ENCODE measurements around the gene RBX1.

Gene RBX1

GRCh38 chr22:40975366-40975765, 24.2 kb downstream of the RBX1 start:
- ChIA-PET CTCF (no interaction called here), POLR2A (interaction anchor here (1.4 kb wide), 1 partner anchor 48 kb away, joined by 3 read pairs; no protein-coding TSS in a partner anchor)
- DNase-seq (ENCODE audit: low read depth, low spot score), result no peak
- TF ChIP-seq CTCF (IDR thresholded peaks at IDR 0.05; ENCODE audit: insufficient read depth, low read length, missing control alignments), result no peak
- no peak overlapping the region for H3K4me3 ChIP-seq (ENCODE audit: low read depth, low read length)

DNA sequence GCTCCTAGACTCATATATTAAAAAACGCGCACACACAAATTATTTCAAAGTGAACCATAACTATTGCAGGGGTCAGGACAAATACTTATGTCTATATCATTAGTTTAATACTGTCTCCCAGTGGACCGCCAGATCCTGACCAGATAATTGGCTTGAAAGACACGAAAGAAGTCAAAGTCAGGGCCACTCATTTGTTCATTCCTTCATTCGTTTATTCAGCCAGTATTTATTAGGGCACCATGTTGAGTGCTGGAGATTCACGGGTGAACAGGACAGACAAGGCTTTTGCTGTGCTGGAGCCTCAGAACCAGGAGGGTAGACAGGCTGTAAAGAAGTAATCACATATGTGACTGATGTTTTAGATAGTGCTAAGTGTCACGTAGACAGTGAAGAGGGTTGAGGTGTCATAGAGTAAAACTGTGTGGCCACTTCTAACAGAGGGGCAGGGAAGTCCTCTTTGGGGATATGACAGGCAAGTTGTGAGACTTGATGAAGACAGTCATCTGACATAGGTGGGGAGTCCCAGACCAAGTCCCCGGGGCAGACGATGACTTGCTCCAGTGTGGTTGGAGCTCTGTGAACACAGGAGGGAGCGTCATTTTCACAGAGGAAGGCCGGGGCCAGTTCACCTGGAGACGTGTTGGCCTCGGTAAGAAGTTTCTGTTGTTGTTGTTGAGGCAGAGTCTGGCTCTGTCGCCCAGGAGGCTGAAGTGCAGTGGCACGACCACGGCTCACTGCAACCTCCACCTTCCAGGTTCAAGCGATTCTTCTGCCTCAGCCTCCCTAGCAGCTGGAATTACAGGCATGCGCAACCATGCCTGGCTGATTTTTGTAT, 25.9 kb downstream of the RBX1 start:
- no peak for TF ChIP-seq CTCF (IDR thresholded peaks at IDR 0.05; ENCODE audit: insufficient read depth, low read length, missing control alignments)
- H3K4me3 ChIP-seq (ENCODE audit: low read depth, low read length), result no peak overlapping the region
- CTCF ChIA-PET, result no interaction called here
- DNase-seq (ENCODE audit: low read depth, low spot score), result no peak
- POLR2A ChIA-PET, result interaction anchor here (1.4 kb wide), 1 partner anchor 46 kb away, joined by 3 read pairs; no protein-coding TSS in a partner anchor

DNA sequence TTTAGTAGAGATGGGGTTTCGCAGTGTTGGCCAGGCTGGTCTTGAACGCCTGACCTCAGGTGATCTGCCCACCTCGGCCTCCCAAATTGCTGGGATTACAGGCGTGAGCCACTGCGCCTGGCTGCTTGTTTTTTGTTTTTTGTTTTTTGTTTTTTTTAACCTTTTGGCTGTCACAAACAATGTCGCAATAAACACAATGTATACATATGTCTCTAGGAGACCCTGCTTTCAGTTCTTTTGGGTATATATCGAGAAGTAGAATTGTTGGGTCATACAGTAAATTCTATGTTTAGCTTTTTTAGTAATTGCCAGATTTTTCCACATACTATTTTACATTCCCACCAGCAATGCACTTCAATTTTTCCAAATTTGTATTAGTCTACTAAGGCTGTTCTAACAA, 28.0 kb downstream of the RBX1 start:
- POLR2A ChIA-PET, result no interaction called here

GRCh38 chr22:40979871-40980270, 28.7 kb downstream of the RBX1 start:
- DNase-seq (ENCODE audit: low read depth, low spot score), result no peak
- TF ChIP-seq CTCF (IDR thresholded peaks at IDR 0.05; ENCODE audit: insufficient read depth, low read length, missing control alignments), result no peak
- POLR2A ChIA-PET, result no interaction called here
- CTCF ChIA-PET, result no interaction called here
- H3K4me3 ChIP-seq (ENCODE audit: low read depth, low read length), result no peak overlapping the region

More for the DNA sequence above, 28.0 kb downstream of the RBX1 start:
- no peak for DNase-seq (ENCODE audit: low read depth, low spot score)
- no peak for TF ChIP-seq CTCF (IDR thresholded peaks at IDR 0.05; ENCODE audit: insufficient read depth, low read length, missing control alignments)
- no peak overlapping the region for H3K4me3 ChIP-seq (ENCODE audit: low read depth, low read length)
- CTCF ChIA-PET, result no interaction called here

DNA sequence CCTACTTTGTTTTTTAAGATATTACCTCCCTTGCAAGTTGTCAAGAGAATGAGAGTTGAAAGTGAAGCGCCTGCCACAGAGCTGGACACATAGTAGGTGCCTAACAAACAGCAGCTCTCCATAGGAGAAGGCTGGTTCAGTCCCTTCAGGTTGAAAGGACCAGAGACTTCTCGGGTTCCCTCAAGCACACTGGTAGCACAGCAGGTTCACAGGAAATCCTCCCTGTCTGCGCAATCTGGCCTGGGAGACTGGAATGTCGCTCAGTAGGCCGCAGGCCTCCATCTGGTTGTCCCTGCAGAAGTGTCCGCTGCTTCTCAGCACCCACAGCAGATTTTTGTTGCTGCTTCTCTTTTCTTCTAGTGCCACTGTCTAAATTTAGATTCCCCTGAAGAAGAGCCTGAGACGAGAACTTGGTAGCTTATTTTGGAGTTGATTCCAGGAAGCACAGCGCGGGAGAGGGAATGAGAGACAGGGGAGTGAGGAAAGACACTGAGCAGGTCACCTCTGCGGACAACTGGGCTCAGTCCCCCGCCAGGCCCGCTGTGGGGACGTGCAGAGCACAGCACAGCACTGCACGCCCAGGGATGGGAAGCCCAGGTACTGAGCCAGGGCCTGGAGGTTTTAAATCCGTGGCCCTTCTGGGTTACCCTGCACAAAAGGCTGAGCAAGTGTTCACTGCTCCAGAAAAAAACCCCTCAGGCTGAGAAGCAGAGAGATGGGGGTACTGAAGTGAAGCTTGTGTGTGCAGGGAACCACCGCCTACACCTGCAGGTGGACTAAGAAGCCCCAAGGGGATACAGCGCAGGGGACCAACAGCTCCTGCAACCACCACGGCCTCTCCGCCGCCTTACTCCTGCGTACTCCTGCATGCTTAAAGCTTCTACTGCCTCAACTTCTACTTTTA, 31.6 kb downstream of the RBX1 start:
- POLR2A ChIA-PET, result no interaction called here

More for the DNA sequence above, 31.6 kb downstream of the RBX1 start:
- no peak overlapping the region for H3K4me3 ChIP-seq (ENCODE audit: low read depth, low read length)
- CTCF ChIA-PET, result no interaction called here
- TF ChIP-seq CTCF (IDR thresholded peaks at IDR 0.05; ENCODE audit: insufficient read depth, low read length, missing control alignments), result no peak
- no peak for DNase-seq (ENCODE audit: low read depth, low spot score)
